GM20000 (cell line): ENCODE measurements around the gene MLLT6.
"Not testable (repeated sequence)": the region's sequence is repeated elsewhere in the genome, so short reads cannot be mapped to it uniquely, and the experiment has no call there.

ENCODE experiments used
- DNase-seq: peaks from one replicate; pipeline ENCODE4 v3.0.0; 2012; ENCODE audit warnings: low spot score
- TF ChIP-seq, protein P1 (sequence below): IDR thresholded peaks from 2 replicates; pipeline ENCODE4 v1.5.1; 2012; ENCODE audit warnings: mild to moderate bottlenecking, control low read depth; ENCODE audit errors: extremely low read depth, missing control alignments

Gene MLLT6

DNA sequence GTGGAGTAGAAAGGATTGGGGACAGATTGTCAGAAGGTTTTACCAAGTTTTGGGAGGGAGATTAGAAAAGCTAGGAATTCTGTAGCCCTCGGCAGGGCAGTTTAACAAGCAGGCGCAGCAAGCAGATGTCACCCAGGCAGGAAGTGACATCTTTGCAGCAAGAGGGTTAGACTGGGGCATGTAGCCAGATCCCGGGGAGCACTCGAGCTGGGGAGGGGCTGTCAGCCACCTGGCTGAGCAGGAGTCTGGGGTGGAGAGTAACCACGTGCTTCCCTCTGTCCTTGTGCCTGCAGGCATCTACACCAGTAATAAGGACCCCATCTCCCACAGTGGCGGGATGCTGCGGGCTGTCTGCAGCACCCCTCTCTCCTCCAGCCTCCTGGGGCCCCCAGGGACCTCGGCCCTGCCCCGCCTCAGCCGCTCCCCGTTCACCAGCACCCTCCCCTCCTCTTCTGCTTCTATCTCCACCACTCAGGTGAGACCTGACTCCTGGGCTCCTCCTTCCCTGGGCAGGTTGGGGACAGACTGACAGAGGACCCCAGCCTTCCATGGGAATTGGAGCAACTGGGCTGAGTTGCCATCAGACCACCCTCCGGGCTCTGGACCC, 12.2 kb downstream of the MLLT6 start:
- TF ChIP-seq, protein P1, sequence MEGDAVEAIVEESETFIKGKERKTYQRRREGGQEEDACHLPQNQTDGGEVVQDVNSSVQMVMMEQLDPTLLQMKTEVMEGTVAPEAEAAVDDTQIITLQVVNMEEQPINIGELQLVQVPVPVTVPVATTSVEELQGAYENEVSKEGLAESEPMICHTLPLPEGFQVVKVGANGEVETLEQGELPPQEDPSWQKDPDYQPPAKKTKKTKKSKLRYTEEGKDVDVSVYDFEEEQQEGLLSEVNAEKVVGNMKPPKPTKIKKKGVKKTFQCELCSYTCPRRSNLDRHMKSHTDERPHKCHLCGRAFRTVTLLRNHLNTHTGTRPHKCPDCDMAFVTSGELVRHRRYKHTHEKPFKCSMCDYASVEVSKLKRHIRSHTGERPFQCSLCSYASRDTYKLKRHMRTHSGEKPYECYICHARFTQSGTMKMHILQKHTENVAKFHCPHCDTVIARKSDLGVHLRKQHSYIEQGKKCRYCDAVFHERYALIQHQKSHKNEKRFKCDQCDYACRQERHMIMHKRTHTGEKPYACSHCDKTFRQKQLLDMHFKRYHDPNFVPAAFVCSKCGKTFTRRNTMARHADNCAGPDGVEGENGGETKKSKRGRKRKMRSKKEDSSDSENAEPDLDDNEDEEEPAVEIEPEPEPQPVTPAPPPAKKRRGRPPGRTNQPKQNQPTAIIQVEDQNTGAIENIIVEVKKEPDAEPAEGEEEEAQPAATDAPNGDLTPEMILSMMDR = no peak
- DNase-seq = no peak

DNA sequence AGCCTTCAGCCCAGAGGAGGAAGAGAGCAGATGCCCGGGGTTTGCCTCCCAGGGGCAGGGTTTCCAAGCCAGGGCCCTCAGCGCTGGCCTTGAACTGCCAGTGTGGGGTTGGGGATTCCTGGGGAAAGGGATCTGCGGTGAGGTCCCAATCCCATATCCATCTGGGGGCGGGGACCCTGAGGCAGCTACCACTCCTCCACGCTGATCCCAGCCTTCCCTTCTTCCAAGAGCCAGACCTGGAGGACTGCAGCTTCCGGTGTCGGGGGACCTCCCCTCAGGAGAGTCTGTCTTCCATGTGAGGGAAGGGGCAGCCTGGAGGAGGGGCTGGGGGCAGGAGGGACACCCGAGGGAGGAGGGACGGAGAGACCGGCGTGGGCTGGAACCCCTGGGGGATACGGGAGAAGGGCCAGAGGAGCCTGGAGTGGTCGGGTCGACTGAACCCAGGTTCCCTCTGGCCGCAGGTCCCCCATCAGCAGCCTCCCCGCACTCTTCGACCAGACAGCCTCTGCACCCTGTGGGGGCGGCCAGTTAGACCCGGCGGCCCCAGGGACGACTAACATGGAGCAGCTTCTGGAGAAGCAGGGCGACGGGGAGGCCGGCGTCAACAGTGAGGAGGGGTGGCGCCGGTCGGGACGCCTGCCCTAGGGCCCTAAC, 14.3 kb downstream of the MLLT6 start:
- DNase-seq = no peak
- TF ChIP-seq, protein P1 = no peak

DNA sequence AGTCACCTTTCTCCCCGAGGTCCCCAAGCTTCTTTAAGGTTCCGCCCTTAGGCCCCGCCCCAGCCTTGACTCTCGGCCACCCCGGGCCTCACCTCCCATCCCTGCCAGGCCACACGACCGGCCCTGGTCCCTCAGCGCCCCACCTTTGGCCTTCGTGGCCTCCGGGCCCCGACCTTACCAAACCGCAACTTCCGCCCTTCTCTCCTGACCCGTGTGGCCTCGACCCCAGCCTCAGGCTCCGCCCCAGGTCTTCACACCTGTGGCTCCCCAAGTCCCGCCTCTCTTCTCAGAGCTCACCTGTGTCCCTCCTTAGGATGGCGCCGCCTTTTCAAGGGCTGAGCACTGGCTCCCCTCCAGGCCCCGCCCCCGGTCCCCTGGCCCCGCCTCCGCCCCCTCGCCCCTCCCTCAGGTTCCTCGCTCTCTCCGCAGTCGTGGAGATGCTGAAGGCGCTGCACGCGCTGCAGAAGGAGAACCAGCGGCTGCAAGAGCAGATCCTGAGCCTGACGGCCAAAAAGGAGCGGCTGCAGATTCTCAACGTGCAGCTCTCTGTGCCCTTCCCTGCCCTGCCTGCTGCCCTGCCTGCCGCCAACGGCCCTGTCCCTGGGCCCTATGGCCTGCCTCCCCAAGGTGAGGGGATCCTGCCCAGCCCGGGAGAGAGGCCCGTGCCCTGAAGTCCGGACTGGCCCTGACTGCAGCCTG, 15.0 kb downstream of the MLLT6 start:
- no peak for DNase-seq
- TF ChIP-seq, protein P1 = no peak

DNA sequence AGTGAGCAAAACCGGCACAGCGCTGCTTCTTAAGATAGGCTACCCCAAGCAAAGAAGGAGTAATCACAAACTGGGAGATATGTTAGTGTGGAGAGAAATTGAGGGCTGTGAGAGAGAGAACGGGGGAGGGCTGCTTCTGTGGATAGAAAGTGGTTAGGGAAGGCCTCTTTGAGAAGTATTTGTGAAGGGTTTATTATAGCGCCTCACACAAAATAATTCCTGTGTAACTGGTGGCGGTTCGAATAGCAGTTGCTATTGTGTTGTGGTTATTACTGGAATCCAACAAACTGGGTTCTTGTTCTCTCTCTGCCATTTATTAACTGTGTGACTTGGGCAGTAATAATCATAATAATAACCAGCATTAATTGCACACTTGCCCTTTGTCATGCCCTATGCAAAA, 15.9 kb downstream of the MLLT6 start:
- DNase-seq = no peak
- TF ChIP-seq, protein P1 = no peak

DNA sequence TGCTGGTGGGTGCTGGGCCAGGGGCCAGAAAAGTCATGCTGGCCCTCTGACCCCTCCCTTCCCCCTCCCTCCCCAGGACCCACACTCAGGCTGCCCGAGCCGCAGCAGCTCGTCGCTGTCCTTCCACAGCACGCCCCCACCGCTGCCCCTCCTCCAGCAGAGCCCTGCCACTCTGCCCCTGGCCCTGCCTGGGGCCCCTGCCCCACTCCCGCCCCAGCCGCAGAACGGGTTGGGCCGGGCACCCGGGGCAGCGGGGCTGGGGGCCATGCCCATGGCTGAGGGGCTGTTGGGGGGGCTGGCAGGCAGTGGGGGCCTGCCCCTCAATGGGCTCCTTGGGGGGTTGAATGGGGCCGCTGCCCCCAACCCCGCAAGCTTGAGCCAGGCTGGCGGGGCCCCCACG, 16.7 kb downstream of the MLLT6 start:
- TF ChIP-seq, protein P1 = no peak
- no peak for DNase-seq

DNA sequence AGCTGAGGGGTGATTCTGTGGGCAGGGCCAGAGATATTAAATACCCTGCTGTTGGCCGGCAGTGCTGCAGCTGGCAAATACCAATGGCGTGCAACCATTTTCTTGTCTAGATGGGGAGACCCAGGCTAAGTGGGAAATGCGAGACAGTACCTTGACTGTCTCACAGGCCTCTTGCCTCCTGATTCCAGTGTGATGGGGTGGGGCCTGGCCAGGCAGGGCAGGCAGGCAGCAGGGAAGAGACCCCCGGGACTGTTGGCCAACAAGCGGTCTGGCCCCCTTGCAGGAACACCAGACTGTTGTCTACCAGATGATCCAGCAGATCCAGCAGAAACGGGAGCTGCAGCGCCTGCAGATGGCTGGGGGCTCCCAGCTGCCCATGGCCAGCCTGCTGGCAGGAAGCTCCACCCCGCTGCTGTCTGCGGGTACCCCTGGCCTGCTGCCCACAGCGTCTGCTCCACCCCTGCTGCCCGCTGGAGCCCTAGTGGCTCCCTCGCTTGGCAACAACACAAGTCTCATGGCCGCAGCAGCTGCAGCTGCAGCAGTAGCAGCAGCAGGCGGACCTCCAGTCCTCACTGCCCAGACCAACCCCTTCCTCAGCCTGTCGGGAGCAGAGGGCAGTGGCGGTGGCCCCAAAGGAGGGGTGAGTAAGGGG, 19.4 kb downstream of the MLLT6 start:
- TF ChIP-seq, protein P1 = no peak
- DNase-seq = no peak

DNA sequence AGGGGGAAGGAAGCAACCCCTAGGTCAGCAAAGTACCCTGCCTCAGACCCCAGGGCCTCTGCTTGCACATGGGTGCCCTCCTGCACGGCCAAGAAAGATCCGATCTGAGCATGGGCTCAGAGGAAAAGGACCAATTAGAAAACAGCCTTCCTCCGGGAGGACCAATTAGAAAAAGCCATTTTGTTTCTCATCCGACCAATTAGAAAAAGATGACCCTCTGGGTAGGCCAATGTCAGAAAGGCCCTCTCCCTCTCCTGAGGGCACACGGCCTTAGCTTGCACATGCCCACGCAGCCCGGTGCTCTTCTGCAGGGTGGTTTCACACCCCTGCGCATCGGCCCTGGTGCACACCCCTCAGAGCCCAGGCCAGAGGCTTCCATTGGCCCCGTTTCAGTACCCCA, 20.0 kb downstream of the MLLT6 start:
- TF ChIP-seq, protein P1 = no peak
- no peak for DNase-seq

DNA sequence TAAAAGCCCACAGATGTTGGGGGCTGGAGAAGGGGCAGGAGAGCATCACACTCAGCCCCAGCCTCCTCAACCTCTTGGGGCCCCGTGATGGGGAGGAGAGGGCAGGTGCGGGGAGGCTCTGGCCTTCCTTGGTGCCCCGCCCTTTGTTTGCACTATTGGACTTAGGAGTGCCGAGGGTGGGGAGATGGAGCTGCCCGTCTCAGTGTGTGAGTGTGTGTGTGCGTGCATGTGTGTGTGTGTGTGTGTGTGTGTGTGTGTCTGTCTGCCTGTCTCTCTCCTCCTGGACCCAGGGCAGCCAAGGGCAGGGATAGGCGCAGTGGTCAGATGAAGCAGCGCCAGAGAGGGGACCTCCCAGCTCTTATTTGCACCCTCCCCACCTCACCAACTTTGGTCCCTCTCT, 21.1 kb downstream of the MLLT6 start:
- not testable (repeated sequence) for DNase-seq
